ENCODE data around the gene AATF. TPM values are rescaled to one million over a fixed set of nuclear protein-coding genes. Genes with fewer than 3 reads are reported as not detected.

AATF gene
- total RNA-seq, 1 donor from 2014 or later: 53.5 TPM

DNA sequence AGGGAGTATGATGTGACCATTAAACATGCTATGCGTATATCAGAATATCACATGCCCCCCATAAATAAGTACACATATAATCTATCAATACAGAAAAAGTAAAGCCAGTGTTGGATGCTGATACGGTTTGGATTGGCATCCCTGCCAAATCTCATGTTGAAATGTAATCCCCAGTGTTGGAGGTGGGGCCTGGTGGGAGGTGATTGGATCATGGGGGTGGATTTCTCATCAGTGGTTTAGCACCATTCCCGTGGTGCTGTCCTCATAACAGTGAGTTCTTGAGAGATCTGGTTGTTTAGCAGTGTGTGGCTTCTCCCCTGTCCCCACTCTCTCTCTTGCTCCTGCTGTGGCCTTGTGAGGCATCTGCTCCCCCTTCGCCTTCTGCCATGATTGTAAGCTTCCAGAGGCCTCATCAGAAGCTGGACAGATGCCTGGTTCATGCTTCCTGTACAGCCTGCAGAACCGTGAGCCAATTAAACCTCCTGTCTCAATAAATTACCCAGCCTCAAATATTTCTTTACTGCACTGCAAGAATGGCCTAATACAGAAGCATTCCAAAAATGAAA is 88.9 kb downstream of the AATF start:
- Mint-ChIP-seq H3K27ac (no peak overlapping the region), H3K9me3 (ENCODE audit: low read depth) (no peaks in the 10 kb centered on the region), H3K4me3 (ENCODE audit: low read depth) (no peak overlapping the region), H3K4me1 (ENCODE audit: low read depth) (peaks cover 4% of the 10 kb centered on the region), H3K27me3 (no peaks in the 10 kb centered on the region), H3K36me3 (ENCODE audit: insufficient read depth) (peaks cover 15% of the 10 kb centered on the region)
- TF ChIP-seq, protein P1, sequence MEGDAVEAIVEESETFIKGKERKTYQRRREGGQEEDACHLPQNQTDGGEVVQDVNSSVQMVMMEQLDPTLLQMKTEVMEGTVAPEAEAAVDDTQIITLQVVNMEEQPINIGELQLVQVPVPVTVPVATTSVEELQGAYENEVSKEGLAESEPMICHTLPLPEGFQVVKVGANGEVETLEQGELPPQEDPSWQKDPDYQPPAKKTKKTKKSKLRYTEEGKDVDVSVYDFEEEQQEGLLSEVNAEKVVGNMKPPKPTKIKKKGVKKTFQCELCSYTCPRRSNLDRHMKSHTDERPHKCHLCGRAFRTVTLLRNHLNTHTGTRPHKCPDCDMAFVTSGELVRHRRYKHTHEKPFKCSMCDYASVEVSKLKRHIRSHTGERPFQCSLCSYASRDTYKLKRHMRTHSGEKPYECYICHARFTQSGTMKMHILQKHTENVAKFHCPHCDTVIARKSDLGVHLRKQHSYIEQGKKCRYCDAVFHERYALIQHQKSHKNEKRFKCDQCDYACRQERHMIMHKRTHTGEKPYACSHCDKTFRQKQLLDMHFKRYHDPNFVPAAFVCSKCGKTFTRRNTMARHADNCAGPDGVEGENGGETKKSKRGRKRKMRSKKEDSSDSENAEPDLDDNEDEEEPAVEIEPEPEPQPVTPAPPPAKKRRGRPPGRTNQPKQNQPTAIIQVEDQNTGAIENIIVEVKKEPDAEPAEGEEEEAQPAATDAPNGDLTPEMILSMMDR (IDR thresholded peaks at IDR 0.05; ENCODE audit: unreplicated experiment): no peak
- DNase-seq (ENCODE audit: low spot score, unreplicated experiment): no peak

DNA sequence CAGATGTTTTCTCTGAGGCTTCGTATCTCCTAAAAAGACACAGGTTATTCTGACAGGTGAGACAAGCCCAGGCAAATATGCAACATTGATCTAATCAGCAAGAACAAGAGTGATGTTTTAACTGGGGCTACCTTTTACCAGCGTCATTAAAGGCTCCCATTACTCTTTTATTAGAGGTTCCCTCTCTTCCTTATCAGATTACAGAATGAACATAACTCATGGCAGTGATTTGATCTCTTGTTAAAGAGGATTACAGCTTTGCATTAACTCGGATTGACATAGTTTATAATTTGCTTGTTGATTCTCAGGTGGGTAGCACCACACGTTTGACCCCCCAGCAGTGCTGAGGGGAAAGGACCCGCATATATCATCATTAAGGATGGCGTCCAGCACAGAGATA is 90.5 kb downstream of the AATF start:
- DNase-seq (ENCODE audit: low spot score, unreplicated experiment): no peak
- H3K4me3 Mint-ChIP-seq (ENCODE audit: low read depth): no peak overlapping the region
- H3K9me3 Mint-ChIP-seq (ENCODE audit: low read depth): no peaks in the 10 kb centered on the region
- TF ChIP-seq, protein P1 (IDR thresholded peaks at IDR 0.05; ENCODE audit: unreplicated experiment): no peak
- H3K27ac Mint-ChIP-seq: no peak overlapping the region
- peaks cover 4% of the 10 kb centered on the region for H3K4me1 Mint-ChIP-seq (ENCODE audit: low read depth)
- H3K27me3 Mint-ChIP-seq: no peaks in the 10 kb centered on the region
- H3K36me3 Mint-ChIP-seq (ENCODE audit: insufficient read depth): peaks cover 11% of the 10 kb centered on the region

DNA sequence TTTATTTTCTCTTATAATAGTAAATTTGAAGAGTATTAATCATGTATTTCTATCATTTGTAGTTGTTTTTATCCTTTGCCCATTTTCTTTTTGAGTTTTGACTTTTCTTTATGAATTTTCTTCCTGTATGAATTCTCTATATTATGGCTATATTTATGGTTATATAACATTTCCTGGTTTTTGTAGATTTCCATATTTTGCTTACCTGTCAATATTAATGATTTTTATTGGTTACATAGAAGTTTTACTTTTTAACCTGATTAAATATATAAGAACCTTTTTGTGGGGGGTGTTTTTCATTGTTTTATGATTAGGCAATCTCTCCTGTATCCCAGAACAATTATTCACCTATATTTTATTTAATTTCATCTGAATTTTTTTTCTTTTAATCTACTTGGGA is 93.2 kb downstream of the AATF start:
- no peaks in the 10 kb centered on the region for H3K9me3 Mint-ChIP-seq (ENCODE audit: low read depth)
- TF ChIP-seq, protein P1 (IDR thresholded peaks at IDR 0.05; ENCODE audit: unreplicated experiment): no peak
- H3K4me1 Mint-ChIP-seq (ENCODE audit: low read depth): peaks cover 13% of the 10 kb centered on the region
- no peaks in the 10 kb centered on the region for H3K27me3 Mint-ChIP-seq
- no peak for DNase-seq (ENCODE audit: low spot score, unreplicated experiment)
- H3K4me3 Mint-ChIP-seq (ENCODE audit: low read depth): no peak overlapping the region
- peaks cover 5% of the 10 kb centered on the region for H3K36me3 Mint-ChIP-seq (ENCODE audit: insufficient read depth)
- H3K27ac Mint-ChIP-seq: no peak overlapping the region

DNA sequence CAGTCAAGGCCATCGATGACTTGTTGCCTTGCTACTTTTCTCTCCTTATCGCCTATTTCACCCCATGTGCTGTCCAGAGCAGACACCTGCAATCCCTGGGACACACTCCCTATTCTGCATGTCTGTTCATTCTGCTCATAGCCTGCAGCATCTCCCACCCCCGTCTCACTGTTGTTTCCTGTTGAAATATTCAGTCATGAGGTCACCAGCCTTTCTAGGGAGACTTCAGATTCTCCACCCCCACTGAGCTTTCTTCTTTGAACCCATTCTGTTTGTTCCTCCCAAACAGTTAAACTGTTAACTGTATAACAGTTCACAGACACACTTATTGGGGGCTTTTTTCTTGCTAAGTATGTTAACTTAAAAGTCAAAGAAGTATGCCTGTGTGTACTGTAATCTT is 94.4 kb downstream of the AATF start:
- TF ChIP-seq, protein P1 (IDR thresholded peaks at IDR 0.05; ENCODE audit: unreplicated experiment): no peak
- no peak for DNase-seq (ENCODE audit: low spot score, unreplicated experiment)
- H3K27me3 Mint-ChIP-seq: no peaks in the 10 kb centered on the region
- no peaks in the 10 kb centered on the region for H3K9me3 Mint-ChIP-seq (ENCODE audit: low read depth)
- no peak overlapping the region for H3K4me3 Mint-ChIP-seq (ENCODE audit: low read depth)
- no peak overlapping the region for H3K27ac Mint-ChIP-seq
- peaks cover 14% of the 10 kb centered on the region for H3K4me1 Mint-ChIP-seq (ENCODE audit: low read depth)
- peaks cover 6% of the 10 kb centered on the region for H3K36me3 Mint-ChIP-seq (ENCODE audit: insufficient read depth)

DNA sequence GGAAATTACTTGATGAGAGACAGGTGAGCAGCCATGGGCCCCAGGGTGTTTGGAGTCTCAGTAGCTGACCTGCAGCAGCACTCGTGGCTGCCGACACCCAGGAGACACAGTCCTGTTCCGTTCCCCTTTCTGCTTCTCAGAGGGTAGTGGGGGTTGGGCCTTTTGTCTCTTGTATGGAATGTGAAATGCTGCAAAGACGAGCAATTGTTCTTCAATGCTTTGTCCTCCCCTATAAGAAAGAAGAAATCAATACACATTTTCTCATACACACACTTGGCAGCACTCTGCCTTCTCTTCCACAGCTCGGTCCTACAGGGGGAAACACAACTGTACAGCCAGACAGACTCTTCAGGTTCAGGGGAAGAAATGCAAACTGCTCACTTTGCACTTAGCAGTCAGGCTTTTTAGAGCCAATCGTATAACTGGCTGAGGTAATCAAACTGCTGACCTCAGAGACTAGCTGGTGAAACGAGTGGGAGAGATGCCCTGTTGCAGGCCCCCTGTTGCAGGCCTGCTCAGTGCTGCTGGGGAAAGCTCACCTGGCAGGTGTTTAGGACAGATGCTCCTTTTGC is 96.7 kb downstream of the AATF start:
- TF ChIP-seq, protein P1 (IDR thresholded peaks at IDR 0.05; ENCODE audit: unreplicated experiment): no peak
- peaks cover 11% of the 10 kb centered on the region for H3K4me1 Mint-ChIP-seq (ENCODE audit: low read depth)
- H3K36me3 Mint-ChIP-seq (ENCODE audit: insufficient read depth): peaks cover 6% of the 10 kb centered on the region
- no peaks in the 10 kb centered on the region for H3K27me3 Mint-ChIP-seq
- H3K27ac Mint-ChIP-seq: peak overlapping the region; percentile 38
- H3K4me3 Mint-ChIP-seq (ENCODE audit: low read depth): no peak overlapping the region
- no peak for DNase-seq (ENCODE audit: low spot score, unreplicated experiment)
- no peaks in the 10 kb centered on the region for H3K9me3 Mint-ChIP-seq (ENCODE audit: low read depth)
